Measurements from ENCODE around the gene AASS.

The AASS gene

DNA sequence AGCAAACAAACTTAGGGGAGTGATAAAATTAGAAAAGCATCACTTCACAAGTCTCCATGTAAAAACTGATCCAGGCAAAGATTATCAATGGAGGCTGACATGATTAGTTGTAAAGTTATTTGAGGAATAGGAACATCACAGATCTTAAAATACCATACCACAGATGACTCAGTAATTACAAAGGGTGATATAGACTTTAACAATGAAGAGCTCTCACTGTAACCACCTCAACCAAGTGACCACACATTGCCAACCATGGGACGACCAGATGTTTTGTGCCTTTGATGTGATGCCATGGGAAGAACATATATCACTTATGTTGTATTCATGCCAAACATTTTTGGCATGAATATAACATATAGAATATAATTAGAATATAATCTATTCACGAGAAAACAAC is 11.7 kb downstream of the AASS start:
- DNase-seq (ENCODE audit: insufficient read length, low spot score) (no peak), FAIRE-seq (no peak)

DNA sequence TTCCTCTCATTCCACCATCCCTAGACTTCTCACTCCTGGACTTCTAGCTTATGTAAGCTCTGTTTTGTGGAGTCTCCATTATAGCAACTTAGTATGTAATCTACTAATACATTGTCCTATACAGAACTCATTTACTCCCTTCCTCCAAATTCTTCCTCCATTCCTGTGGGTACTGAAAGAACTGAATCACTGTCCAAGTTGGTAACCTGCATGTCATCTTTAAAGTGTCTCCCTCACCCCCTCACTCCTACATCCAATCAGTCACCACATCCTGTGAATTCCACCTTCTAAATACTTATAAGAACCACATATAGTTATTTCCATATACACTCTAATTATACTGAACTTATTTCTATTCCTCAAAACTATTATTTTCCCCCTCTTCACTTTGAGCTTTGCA is 20.3 kb downstream of the AASS start:
- DNase-seq (ENCODE audit: insufficient read length, low spot score) (no peak), FAIRE-seq (no peak)

DNA sequence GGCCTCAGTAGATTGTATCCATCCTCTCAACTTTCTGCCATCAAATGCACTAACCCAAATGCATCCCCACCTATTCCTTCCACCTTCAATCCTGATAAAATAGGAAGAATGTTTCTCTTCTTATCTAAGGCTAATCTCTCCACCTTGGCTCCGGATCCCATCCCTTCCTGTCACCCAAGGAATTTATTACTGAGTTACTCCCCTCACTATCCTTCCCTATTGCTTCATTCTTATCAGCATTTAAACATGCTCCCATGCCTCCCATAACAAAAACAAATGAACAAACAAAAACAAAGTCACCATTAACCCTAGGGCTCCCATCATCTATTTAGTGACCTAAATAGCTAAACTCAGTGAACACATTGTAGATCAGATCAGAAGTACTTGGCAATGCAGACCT is 25.3 kb downstream of the AASS start:
- FAIRE-seq (no peak), DNase-seq (ENCODE audit: insufficient read length, low spot score) (no peak)

- FAIRE-seq (no peak), DNase-seq (ENCODE audit: insufficient read length, low spot score) (no peak)
These were observed 41.0 kb downstream of the AASS start for GRCh38 chr7:122103064-122103463.

- no peak for DNase-seq (ENCODE audit: insufficient read length, low spot score)
These were observed 44.0 kb downstream of the AASS start for GRCh38 chr7:122100021-122100420.

GRCh38 chr7:122095642-122096041 is 48.4 kb downstream of the AASS start:
- no peak for DNase-seq (ENCODE audit: insufficient read length, low spot score)
- FAIRE-seq, result no peak

More at GRCh38 chr7:122100021-122100420, 44.0 kb downstream of the AASS start:
- FAIRE-seq, result no peak

DNA sequence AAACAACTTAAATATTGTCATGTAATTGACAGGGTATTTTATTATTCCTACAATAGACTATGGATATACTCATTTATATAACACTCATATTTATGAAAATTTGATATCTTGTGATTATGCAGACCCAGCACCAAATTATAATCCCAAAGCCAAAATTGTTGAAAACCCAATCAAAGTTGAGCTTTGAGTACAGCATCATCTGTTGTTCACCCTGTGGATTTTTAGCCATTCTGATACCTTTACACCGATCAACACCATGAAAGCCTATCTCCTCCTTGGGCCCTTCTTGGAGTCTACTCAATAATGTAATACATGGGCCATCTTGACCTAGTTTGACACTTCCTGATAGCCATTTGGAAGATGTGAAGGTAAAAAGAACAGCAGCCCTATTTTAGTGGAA is 49.5 kb downstream of the AASS start:
- DNase-seq (ENCODE audit: insufficient read length, low spot score), result no peak
- FAIRE-seq, result no peak

DNA sequence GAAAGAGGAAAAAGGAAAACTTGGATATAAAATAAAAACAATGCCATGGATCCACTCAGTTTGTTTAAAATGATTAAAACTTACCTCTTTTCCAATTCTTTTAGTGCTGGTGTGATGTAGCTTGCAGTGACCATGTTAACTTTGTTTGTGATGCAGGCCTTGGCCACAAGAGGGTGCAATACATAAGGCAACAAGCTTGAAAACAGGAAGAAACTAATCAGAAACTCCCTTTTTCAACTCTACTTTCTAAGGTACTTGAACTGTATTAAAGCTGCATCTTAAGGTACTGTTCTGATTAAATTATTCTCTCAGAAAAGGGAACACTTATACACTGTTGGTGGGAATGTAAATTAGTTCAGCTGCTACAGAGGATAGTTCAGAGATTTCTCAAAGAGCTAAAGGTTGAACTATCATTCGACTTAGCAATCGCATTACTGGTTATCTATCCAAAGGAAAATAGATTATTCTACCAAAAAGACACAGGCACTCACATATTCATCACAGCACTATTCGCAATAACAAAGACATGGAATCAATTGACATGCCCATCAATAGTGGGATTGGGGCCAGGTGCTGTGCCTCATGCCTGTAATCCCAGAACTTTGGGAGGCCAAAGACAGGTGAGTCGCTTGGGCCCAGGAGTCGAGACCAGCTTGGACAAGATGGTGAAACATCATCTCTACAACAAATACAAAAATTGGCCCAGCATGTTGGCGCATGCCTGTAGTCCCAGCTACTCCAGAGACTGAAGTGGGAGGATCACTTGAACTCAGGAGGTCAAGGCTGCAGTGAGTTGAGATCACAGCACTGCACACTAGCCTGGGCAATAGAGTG is 50.9 kb downstream of the AASS start:
- peak; percentile 14 for DNase-seq (ENCODE audit: insufficient read length, low spot score)
- peak; percentile 79 for FAIRE-seq

DNA sequence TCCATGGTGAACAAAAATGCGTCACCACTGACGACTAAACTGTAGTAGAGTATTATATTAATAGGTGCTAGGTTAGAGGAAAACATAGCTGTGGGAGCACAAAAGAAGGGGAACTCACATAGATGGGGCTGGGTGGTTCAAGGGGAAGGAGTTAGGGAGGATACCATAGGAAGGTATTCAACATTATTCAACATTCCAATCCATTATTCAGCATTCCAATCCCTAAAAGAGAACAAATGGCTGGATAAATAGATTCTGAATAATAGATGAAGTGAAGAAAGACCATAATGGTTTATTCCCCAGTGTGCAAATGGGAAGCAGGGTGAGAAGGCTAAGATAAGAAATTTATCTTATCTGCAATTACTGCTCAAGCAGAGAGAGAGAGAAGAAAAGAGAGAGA is 61.4 kb downstream of the AASS start:
- FAIRE-seq, result no peak
- DNase-seq (ENCODE audit: insufficient read length, low spot score), result no peak

- DNase-seq (ENCODE audit: insufficient read length, low spot score) (no peak), FAIRE-seq (no peak)
These were observed 61.9 kb downstream of the AASS start for GRCh38 chr7:122082160-122082559.

GRCh38 chr7:122073635-122074034 is 70.4 kb downstream of the AASS start:
- FAIRE-seq (no peak), DNase-seq (ENCODE audit: insufficient read length, low spot score) (no peak)

DNA sequence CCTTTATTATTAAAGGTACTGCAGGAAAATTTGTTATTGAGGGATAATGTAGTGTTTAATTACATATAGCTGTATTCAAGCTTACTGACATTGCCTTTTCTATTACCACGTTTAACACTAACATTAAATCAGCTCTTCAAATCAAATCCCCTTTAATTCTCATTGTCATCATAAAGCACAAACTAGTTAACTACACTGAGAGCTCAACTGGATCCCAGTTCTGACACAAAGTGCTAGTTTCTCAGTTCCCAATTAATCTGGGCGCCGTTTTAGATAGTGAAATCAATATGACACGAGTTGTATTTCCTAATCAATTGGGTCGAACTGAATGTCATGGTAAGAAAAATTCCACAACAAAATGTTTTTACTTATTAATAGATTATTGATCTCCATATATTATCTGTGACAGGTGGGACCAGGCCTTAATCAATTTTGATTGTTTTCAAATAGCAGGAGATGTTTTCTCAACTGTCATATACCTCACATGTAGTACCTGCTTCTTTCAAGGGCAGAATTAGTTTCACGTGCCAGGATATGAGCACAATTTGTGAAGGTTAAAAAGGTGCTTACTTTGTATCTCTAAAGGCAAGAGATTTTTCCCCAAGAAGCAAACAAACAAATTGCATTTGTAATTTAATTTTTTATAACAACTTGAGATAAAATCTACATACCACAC is 71.0 kb downstream of the AASS start:
- FAIRE-seq (no peak), DNase-seq (ENCODE audit: insufficient read length, low spot score) (no peak)

DNA sequence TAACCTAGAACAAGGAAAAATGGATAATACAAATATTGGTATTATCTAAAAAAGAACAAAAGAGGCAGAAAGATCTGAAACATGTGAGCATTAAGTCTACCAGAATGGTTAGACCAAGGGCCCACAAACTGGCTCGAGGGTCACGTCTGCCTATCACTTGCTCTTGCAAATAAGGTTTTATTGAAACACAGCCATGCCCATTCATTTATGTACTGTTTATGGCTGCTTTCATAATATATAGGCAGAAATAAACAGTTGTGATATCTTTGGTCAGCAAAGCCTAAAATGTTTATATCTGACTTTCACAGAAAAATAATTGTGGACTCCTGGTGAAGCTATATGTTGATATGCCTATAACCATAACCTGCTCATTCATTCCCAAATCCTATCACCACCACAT is 71.8 kb downstream of the AASS start:
- FAIRE-seq (no peak), DNase-seq (ENCODE audit: insufficient read length, low spot score) (no peak)

GRCh38 chr7:122070834-122071233 is 73.2 kb downstream of the AASS start:
- DNase-seq (ENCODE audit: insufficient read length, low spot score) (no peak), FAIRE-seq (no peak)

GRCh38 chr7:122070062-122070461 is 74.0 kb downstream of the AASS start:
- no peak for FAIRE-seq
- DNase-seq (ENCODE audit: insufficient read length, low spot score), result no peak

- DNase-seq (ENCODE audit: insufficient read length, low spot score) (no peak), FAIRE-seq (no peak)
These were observed 75.0 kb downstream of the AASS start for GRCh38 chr7:122068999-122069398.

GRCh38 chr7:122068046-122068445 is 76.0 kb downstream of the AASS start:
- FAIRE-seq (no peak), DNase-seq (ENCODE audit: insufficient read length, low spot score) (no peak)

- no peak for DNase-seq (ENCODE audit: insufficient read length, low spot score)
- FAIRE-seq, result no peak
These were observed 77.0 kb downstream of the AASS start for GRCh38 chr7:122067077-122067476.

DNA sequence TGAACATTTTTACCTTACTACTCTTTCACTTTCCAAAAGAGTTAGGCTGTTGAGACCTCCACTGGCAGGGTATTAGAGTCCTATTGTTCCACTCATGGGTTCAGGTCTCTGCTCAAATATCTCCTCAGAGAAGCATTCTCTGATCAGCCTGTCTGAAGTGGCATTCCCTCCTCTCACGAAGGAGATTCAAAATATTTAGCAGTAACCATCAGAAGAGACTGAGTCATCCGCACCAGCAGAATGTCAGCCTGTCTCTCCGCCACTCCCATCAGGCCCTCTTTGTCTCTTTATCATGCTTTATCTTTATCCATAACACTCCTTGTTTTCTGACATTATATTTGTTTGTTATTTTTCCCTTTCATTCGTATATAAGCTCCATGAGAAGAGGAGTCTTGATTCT is 79.1 kb downstream of the AASS start:
- no peak for FAIRE-seq
- no peak for DNase-seq (ENCODE audit: insufficient read length, low spot score)

- no peak for FAIRE-seq
- no peak for DNase-seq (ENCODE audit: insufficient read length, low spot score)
These were observed 80.9 kb downstream of the AASS start for GRCh38 chr7:122063146-122063545.

DNA sequence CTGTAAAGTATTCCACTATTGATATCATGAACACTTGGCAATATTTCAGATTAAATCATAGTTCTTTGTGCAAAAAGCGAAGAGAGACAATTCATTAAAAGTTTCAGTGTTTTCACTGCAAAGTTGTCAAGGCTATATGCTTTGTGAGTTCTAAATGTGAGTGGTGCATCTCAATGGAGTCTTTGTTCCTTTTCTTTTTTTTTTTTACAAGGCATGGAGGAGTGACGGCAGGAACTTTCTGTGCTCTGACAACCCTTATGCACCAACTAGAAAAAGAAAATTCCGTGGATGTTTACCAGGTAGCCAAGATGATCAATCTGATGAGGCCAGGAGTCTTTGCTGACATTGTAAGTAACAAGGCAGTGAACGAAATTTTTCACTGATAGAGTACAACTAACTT is 84.5 kb downstream of the AASS start:
- FAIRE-seq, result no peak
- DNase-seq (ENCODE audit: insufficient read length, low spot score), result no peak

DNA sequence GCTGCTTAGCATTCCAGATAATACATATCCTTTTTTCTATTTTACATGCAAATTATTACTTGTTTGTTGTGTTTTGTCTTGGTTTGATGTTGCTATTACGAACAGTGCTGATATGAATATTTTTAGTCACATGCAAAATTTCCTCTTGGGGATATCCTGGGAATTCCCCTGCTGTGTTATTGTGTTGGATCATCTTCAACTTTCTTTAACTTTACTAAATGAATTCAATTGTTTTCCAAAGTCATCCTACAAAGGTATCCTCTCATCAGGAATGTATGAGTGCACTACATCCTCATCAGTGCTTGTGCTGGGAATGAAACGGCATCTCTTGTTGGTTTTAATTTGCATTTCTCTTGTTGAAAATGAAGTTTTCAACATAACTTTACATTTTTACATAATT is 87.1 kb downstream of the AASS start:
- DNase-seq (ENCODE audit: insufficient read length, low spot score) (no peak), FAIRE-seq (no peak)
